ENCODE data around the gene TMEM129.

TMEM129 gene

GRCh38 chr4:1757836-1758235, 36.7 kb upstream of the TMEM129 start:
- TF ChIP-seq CTCF (IDR thresholded peaks at IDR 0.05; ENCODE audit: borderline replicate concordance, extremely low read depth, low read length, poor library complexity, severe bottlenecking) (no peak), EZH2 (IDR thresholded peaks at IDR 0.05; ENCODE audit: borderline replicate concordance, low read depth, low read length, severe bottlenecking) (no peak)
- DNase-seq (no peak), ATAC-seq (ENCODE audit: insufficient read depth, low read depth) (no peak)
- Histone ChIP-seq H4K20me1 (ENCODE audit: insufficient read depth, low read length) (peaks cover 8% of the 10 kb centered on the region), H3K4me3 (ENCODE audit: low read depth in 1 of 2, low read length in 2 of 2) (no peak overlapping the region), H3K4me2 (ENCODE audit: insufficient read depth, low read length) (no peak overlapping the region), H3K9me3 (ENCODE audit: insufficient read depth, low read length, severe bottlenecking) (no peaks in the 10 kb centered on the region), H3K79me2 (ENCODE audit: insufficient read depth, low read length) (no peaks in the 10 kb centered on the region), H3K9ac (ENCODE audit: low read depth, low read length) (no peak overlapping the region), H3K27ac (ENCODE audit: low read length) (no peak overlapping the region), H3K4me1 (ENCODE audit: insufficient read depth, low read length) (no peaks in the 10 kb centered on the region), H3K36me3 (ENCODE audit: insufficient read depth, low read length) (no peaks in the 10 kb centered on the region), H3K27me3 (ENCODE audit: insufficient read depth, low read length, poor library complexity) (no peaks in the 10 kb centered on the region), H2AFZ (ENCODE audit: low read depth, low read length) (no peak overlapping the region)

GRCh38 chr4:1756893-1757779, 36.0 kb upstream of the TMEM129 start:
- no peak for ATAC-seq (ENCODE audit: insufficient read depth, low read depth)
- Histone ChIP-seq H3K4me3 (ENCODE audit: low read depth in 1 of 2, low read length in 2 of 2) (no peak overlapping the region), H3K27ac (ENCODE audit: low read length) (no peak overlapping the region), H3K27me3 (ENCODE audit: insufficient read depth, low read length, poor library complexity) (no peaks in the 10 kb centered on the region), H2AFZ (ENCODE audit: low read depth, low read length) (no peak overlapping the region), H3K79me2 (ENCODE audit: insufficient read depth, low read length) (no peaks in the 10 kb centered on the region), H3K36me3 (ENCODE audit: insufficient read depth, low read length) (no peaks in the 10 kb centered on the region), H3K9ac (ENCODE audit: low read depth, low read length) (no peak overlapping the region), H4K20me1 (ENCODE audit: insufficient read depth, low read length) (peaks cover 8% of the 10 kb centered on the region), H3K4me2 (ENCODE audit: insufficient read depth, low read length) (no peak overlapping the region), H3K9me3 (ENCODE audit: insufficient read depth, low read length, severe bottlenecking) (no peaks in the 10 kb centered on the region), H3K4me1 (ENCODE audit: insufficient read depth, low read length) (no peaks in the 10 kb centered on the region)
- no peak for DNase-seq
- TF ChIP-seq EZH2 (IDR thresholded peaks at IDR 0.05; ENCODE audit: borderline replicate concordance, low read depth, low read length, severe bottlenecking), result no peak
- TF ChIP-seq CTCF (IDR thresholded peaks at IDR 0.05; ENCODE audit: borderline replicate concordance, extremely low read depth, low read length, poor library complexity, severe bottlenecking), result no peak

- Histone ChIP-seq H3K4me3 (ENCODE audit: low read depth in 1 of 2, low read length in 2 of 2) (no peak overlapping the region), H4K20me1 (ENCODE audit: insufficient read depth, low read length) (peaks cover 5% of the 10 kb centered on the region), H3K4me1 (ENCODE audit: insufficient read depth, low read length) (no peaks in the 10 kb centered on the region), H3K9ac (ENCODE audit: low read depth, low read length) (no peak overlapping the region), H3K27ac (ENCODE audit: low read length) (no peak overlapping the region), H3K9me3 (ENCODE audit: insufficient read depth, low read length, severe bottlenecking) (no peaks in the 10 kb centered on the region), H3K27me3 (ENCODE audit: insufficient read depth, low read length, poor library complexity) (no peaks in the 10 kb centered on the region), H3K4me2 (ENCODE audit: insufficient read depth, low read length) (no peak overlapping the region), H3K36me3 (ENCODE audit: insufficient read depth, low read length) (no peaks in the 10 kb centered on the region), H2AFZ (ENCODE audit: low read depth, low read length) (no peak overlapping the region), H3K79me2 (ENCODE audit: insufficient read depth, low read length) (no peaks in the 10 kb centered on the region)
- ATAC-seq (ENCODE audit: insufficient read depth, low read depth) (no peak), DNase-seq (no peak)
- TF ChIP-seq CTCF (IDR thresholded peaks at IDR 0.05; ENCODE audit: borderline replicate concordance, extremely low read depth, low read length, poor library complexity, severe bottlenecking), result no peak
- no peak for TF ChIP-seq EZH2 (IDR thresholded peaks at IDR 0.05; ENCODE audit: borderline replicate concordance, low read depth, low read length, severe bottlenecking)
Measured at GRCh38 chr4:1756079-1756478, 35.0 kb upstream of the TMEM129 start.
